DMS 273 (cell line): ENCODE data around the gene COX8C.
"Not testable (repeated sequence)": the region's sequence is repeated elsewhere in the genome, so short reads cannot be mapped to it uniquely, and the experiment has no call there.

Experiments
- DNase-seq: peaks from one replicate; lab custom pipeline; 2025; ENCODE audit not compliant: unreplicated experiment; lab: John Stamatoyannopoulos, UW

The COX8C gene

GRCh38 chr14:93320489-93320888 lies 26.5 kb upstream of the COX8C start:
- DNase-seq = no peak

GRCh38 chr14:93322929-93323599 lies 23.9 kb upstream of the COX8C start:
- DNase-seq = no peak

DNA sequence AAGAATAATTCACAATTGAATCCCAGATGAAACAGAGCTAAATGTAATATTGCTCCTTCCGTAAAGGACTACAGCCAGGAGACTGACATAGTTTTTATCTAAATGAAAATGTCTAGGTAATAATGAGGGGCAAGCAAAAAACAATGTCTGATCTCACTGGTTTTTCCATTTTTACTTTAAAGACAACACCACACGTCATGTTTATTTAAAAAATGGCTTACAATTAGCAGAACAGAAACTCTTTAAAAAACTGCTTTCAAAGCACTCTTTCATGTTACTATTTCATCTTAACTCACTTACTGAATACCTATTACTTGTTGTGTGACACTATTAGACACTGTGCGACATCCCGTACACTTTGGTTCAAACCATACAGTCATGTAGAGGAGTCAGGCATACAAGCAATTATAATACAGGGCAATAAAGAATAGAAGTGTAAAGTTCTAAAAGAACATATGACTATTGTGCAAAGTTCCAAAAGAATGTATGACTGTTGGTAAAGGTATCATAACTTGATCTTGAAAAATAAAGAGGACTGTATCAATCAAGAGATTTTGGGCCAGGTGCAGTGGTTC lies 23.3 kb upstream of the COX8C start:
- no peak for DNase-seq

- DNase-seq = no peak
Observed at GRCh38 chr14:93326196-93326595, 20.8 kb upstream of the COX8C start.

GRCh38 chr14:93328546-93328945 lies 18.4 kb upstream of the COX8C start:
- no peak for DNase-seq

GRCh38 chr14:93329965-93330608 lies 16.9 kb upstream of the COX8C start:
- no peak for DNase-seq

DNA sequence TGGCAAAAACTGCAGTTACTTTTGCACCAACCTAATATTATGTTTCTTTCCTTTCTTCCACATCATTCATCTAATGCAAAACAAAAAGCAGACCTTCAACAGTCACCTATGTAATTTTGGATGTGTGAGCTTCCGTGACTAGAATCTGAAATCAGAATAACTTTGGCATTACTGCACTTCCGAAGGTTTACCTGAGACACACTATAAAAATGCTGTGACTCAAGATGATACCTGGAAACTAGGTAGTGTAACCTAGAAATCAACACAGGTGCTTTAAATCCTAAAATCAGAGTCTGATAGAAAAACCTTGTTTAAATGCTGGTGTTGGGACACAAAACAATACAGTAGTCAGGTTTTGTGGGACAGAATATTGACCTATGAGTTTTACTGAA lies 16.4 kb upstream of the COX8C start:
- no peak for DNase-seq

GRCh38 chr14:93331002-93331727 lies 15.8 kb upstream of the COX8C start:
- DNase-seq = no peak

- DNase-seq = no peak
Observed at GRCh38 chr14:93331728-93332396, 15.1 kb upstream of the COX8C start.

DNA sequence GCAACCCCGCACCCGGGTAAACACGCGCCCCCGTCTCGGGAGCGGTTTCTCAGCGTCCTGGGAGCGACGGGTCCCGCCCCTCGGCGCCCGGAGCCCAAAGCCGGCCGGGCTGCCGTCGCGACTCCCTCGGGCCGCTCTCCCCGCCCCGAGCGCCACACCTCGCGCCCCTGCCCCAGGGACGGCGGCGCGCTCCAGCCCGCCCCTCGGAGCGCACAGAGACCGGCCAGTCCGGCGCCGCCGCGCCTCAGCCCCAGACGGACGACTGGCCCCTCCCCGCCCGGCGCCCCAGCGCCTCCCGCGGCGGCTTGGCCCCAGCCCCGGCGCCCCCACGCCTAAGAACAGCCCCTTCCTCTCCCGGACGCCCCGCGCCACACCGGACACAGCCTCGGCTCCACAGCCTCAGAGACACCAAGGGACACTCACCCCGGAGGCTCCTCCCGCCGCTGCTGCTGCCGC lies 14.6 kb upstream of the COX8C start:
- peak; percentile 77 for DNase-seq

GRCh38 chr14:93332853-93333630 lies 13.9 kb upstream of the COX8C start, which contains the start of gene BTBD7:
BTBD7 (minus strand) TSS chr14:93333036; CDS start chr14:93296051, 36,985 bp downstream.
- peak; percentile 99 for DNase-seq

DNA sequence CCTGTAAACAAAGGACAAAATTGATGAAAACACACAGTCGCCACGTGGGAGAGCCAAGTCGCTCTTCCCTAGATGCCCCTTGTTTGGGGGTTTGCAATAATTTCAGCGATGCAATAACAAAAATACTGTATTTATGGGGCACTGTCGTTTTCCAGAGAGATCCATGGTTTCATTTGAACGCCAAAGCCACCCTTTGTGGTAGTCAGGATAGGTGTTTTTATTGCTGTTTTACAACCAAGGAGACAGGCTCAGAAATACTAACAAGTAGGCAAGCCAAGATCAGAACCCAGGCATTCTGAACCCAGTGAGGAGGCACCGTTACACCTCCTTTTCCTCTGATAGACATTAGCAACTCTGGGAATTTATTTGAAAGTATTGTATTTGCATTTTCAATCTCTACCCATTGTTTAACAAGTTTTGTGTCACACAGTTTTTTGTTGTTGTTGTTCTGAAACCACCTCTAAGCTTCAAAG lies 13.3 kb upstream of the COX8C start:
- DNase-seq = no peak

GRCh38 chr14:93337143-93337753 lies 9.7 kb upstream of the COX8C start:
- peak; percentile 24 for DNase-seq

DNA sequence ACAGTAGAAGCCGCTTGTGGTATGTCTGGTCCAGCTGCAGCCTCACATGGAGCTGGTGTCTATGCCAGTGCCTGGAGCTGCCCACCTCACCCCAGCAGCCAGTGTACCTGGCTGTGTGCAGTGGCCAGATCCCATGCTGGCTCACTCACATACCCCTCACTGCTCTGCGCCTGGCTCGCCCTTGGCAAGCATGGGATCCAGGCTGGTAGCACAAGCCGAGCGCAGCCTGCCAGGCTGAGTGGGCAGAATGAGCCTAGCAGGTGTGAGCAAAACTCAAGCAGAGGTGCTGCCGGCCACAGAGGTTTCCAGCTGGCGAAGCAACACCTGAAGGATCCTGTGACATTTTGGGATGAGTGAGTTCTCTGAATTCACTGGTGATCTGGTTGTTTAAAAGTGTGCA lies 9.1 kb upstream of the COX8C start:
- DNase-seq = no peak

GRCh38 chr14:93343266-93343665 lies 3.7 kb upstream of the COX8C start:
- no peak for DNase-seq

DNA sequence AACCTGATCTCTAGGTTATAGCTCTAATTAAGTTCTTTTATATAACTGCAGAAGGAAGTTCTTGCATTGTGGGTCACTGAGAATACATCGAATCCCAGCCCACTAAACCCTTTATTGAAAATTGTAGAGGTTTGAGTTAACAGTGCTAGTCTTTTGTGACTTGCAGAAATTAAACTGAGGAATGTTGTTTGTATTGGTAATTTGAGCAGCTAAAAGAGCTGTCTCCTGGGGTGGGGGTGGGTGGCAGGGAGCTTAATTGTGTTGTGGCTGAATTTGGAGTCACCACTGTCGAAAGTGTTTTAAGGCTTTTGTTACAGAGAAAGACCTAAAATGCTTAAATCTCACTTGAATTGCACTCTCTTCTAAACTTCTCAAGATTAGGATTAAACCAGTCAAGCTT lies 3.2 kb upstream of the COX8C start:
- no peak for DNase-seq

DNA sequence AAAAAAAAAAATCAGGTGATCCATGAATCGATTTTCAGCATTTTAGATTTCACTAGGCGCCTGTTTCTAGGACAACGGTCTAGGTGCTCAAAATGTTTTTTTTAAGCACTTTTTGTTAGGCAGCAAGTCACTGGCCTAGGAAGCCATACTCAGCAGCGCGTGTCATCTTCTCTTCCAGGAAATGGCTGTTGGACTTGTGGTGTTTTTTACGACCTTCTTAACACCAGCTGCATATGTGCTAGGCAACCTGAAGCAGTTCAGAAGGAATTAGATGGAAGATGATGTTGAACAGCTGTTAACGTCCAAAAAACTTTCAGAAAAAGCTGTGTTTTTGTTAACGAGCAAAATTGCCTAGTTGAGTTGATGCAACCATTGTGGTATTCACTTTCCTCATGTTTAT lies 868 bp downstream of the COX8C start:
- no peak for DNase-seq

- no peak for DNase-seq
Observed at GRCh38 chr14:93348292-93348691, 1.3 kb downstream of the COX8C start.

- DNase-seq = not testable (repeated sequence)
Observed at GRCh38 chr14:93354873-93355272, 7.9 kb downstream of the COX8C start.
